H9 (cell line): ENCODE results near the gene MCM8. TPM values are rescaled to one million over a fixed set of nuclear protein-coding genes. Genes with fewer than 3 reads are reported as not detected.

ENCODE experiments used
- DNase-seq: peaks from one replicate; pipeline ENCODE4 v3.0.0-alpha.2; 2017
- H2AFZ ChIP-seq: one replicate; pipeline ENCODE4 v1.6.1; 2013; ENCODE audit warnings: mild to moderate bottlenecking, low read length, control low read depth, moderate library complexity
- H2AK5ac ChIP-seq: 2 replicates; pipeline ENCODE4 v1.6.1; 2013; ENCODE audit warnings: low read length, control low read depth, mixed read lengths; ENCODE audit not compliant: insufficient read length
- H2BK120ac ChIP-seq: one replicate; pipeline ENCODE4 v1.6.1; 2013; ENCODE audit warnings: low read depth, mild to moderate bottlenecking, low read length, control low read depth, inconsistent platforms; ENCODE audit not compliant: poor library complexity, severe bottlenecking
- H2BK12ac ChIP-seq: 2 replicates; pipeline ENCODE4 v1.6.1; 2013; ENCODE audit warnings: low read length, control low read depth, mixed read lengths, low read depth; ENCODE audit not compliant: insufficient read length
- H2BK15ac ChIP-seq: 2 replicates; pipeline ENCODE4 v1.6.1; 2013; ENCODE audit warnings: low read depth, low read length, control low read depth
- H2BK20ac ChIP-seq: one replicate; pipeline ENCODE4 v1.6.1; 2013; ENCODE audit warnings: low read depth, mild to moderate bottlenecking, low read length, control low read depth, inconsistent platforms; ENCODE audit not compliant: poor library complexity, severe bottlenecking
- H2BK5ac ChIP-seq: 2 replicates; pipeline ENCODE4 v1.6.1; 2013; ENCODE audit warnings: low read length, control low read depth, mixed read lengths; ENCODE audit not compliant: insufficient read length
- H3K14ac ChIP-seq: 2 replicates; pipeline ENCODE4 v1.6.1; 2013; ENCODE audit warnings: low read length, control low read depth; ENCODE audit not compliant: insufficient read depth
- H3K18ac ChIP-seq: 2 replicates; pipeline ENCODE4 v1.6.1; 2013; ENCODE audit warnings: low read depth, mild to moderate bottlenecking, mixed read lengths, low read length, control low read depth; ENCODE audit not compliant: insufficient read length
- H3K23ac ChIP-seq: 2 replicates; pipeline ENCODE4 v1.6.1; 2013; ENCODE audit warnings: low read length, control low read depth, mixed read lengths, low read depth; ENCODE audit not compliant: insufficient read length
- H3K23me2 ChIP-seq: 2 replicates; pipeline ENCODE4 v1.6.1; 2013; ENCODE audit warnings: low read depth, mild to moderate bottlenecking, mixed read lengths, low read length, control low read depth; ENCODE audit not compliant: insufficient read length, poor library complexity, severe bottlenecking
- H3K27ac ChIP-seq: 2 replicates; pipeline ENCODE4 v1.5.1; 2013; ENCODE audit warnings: low read length, control low read depth, mixed read lengths, low read depth; ENCODE audit not compliant: insufficient read length
- H3K27me3 ChIP-seq: 2 replicates; pipeline ENCODE4 v1.6.1; 2013; ENCODE audit warnings: low read length, control low read depth, inconsistent platforms; ENCODE audit not compliant: insufficient read depth
- H3K4ac ChIP-seq: 2 replicates; pipeline ENCODE4 v1.6.1; 2013; ENCODE audit warnings: low read depth, mild to moderate bottlenecking, control low read depth, inconsistent platforms, low read length, moderate library complexity
- H3K4me1 ChIP-seq: 2 replicates; pipeline ENCODE4 v1.6.1; 2013; ENCODE audit warnings: low read length, control low read depth, inconsistent platforms; ENCODE audit not compliant: insufficient read depth
- H3K4me2 ChIP-seq: 2 replicates; pipeline ENCODE4 v1.6.1; 2013; ENCODE audit warnings: low read length, control low read depth, mixed read lengths; ENCODE audit not compliant: insufficient read length, insufficient read depth
- H3K56ac ChIP-seq: 2 replicates; pipeline ENCODE4 v1.6.1; 2013; ENCODE audit warnings: low read depth, mild to moderate bottlenecking, mixed read lengths, low read length, control low read depth; ENCODE audit not compliant: insufficient read length
- H3K79me1 ChIP-seq: 2 replicates; pipeline ENCODE4 v1.6.1; 2013; ENCODE audit warnings: low read depth, mild to moderate bottlenecking, moderate library complexity, low read length, control low read depth, inconsistent platforms; ENCODE audit not compliant: insufficient read depth, poor library complexity, severe bottlenecking
- H3K79me2 ChIP-seq: 2 replicates; pipeline ENCODE4 v1.6.1; 2013; ENCODE audit warnings: low read length, control low read depth, inconsistent platforms; ENCODE audit not compliant: insufficient read depth
- H3K9ac ChIP-seq: 2 replicates; pipeline ENCODE4 v1.6.1; 2013; ENCODE audit warnings: low read length, control low read depth, mixed read lengths; ENCODE audit not compliant: insufficient read length; ENCODE audit errors: extremely low read depth
- H3K9me3 ChIP-seq: one replicate; pipeline ENCODE4 v1.6.1; 2013; ENCODE audit warnings: low read depth, low read length, inconsistent platforms; ENCODE audit not compliant: control insufficient read depth
- H3T11ph ChIP-seq: one replicate; pipeline ENCODE4 v1.6.1; 2013; ENCODE audit warnings: mild to moderate bottlenecking, low read length, control low read depth, inconsistent platforms
- H4K20me1 ChIP-seq: one replicate; pipeline ENCODE4 v1.6.1; 2013; ENCODE audit not compliant: control insufficient read depth, insufficient read length, insufficient read depth
- H4K5ac ChIP-seq: 2 replicates; pipeline ENCODE4 v1.6.1; 2013; ENCODE audit warnings: low read depth, mild to moderate bottlenecking, mixed read lengths, low read length, control low read depth; ENCODE audit not compliant: insufficient read length
- H4K8ac ChIP-seq: replicated peaks from 2 replicates; pipeline ENCODE4 v1.6.1; 2013; ENCODE audit warnings: low read length, control low read depth, mixed read lengths, low read depth; ENCODE audit not compliant: insufficient read length
- H4K91ac ChIP-seq: 2 replicates; pipeline ENCODE4 v1.6.1; 2013; ENCODE audit warnings: low read depth, mild to moderate bottlenecking, moderate library complexity, mixed read lengths, low read length, control low read depth; ENCODE audit not compliant: insufficient read length
- H3K27ac Mint-ChIP-seq, 3 experiments: 2 replicates in 2 of 3; 3 replicates in 1 of 3; pipeline ENCODE4 v1.8.0; 2020 to 2021; ENCODE audit warnings: mixed read lengths in 3 of 3, mild to moderate bottlenecking in 1 of 3, moderate library complexity in 1 of 3
- H3K27me3 Mint-ChIP-seq: 2 replicates; pipeline ENCODE4 v1.8.0; 2021; ENCODE audit warnings: low read depth, mild to moderate bottlenecking, moderate library complexity, mixed read lengths
- H3K36me3 Mint-ChIP-seq, 3 experiments: 2 replicates in 2 of 3; 3 replicates in 1 of 3; pipeline ENCODE4 v1.8.0; 2020 to 2021; ENCODE audit warnings: low read depth in 3 of 3, mixed read lengths in 3 of 3; ENCODE audit not compliant: insufficient read depth in 1 of 3
- H3K4me1 Mint-ChIP-seq, 2 experiments: 2 replicates each; pipeline ENCODE4 v1.8.0; 2020; ENCODE audit warnings: mixed read lengths in 2 of 2
- H3K4me3 Mint-ChIP-seq, 2 experiments: 2 replicates in 1 of 2; 3 replicates in 1 of 2; pipeline ENCODE4 v1.8.0; 2020 to 2021; ENCODE audit warnings: mild to moderate bottlenecking in 2 of 2, mixed read lengths in 2 of 2, moderate library complexity in 1 of 2
- H3K9me3 Mint-ChIP-seq, 2 experiments: 2 replicates in 1 of 2; 3 replicates in 1 of 2; pipeline ENCODE4 v1.8.0; 2020; ENCODE audit warnings: mild to moderate bottlenecking in 2 of 2, mixed read lengths in 2 of 2, moderate library complexity in 1 of 2
- total RNA-seq: library from RNA; stranded (reverse); gene quantifications from 2 replicates; pipeline ENCODE4 v1.2.1, GENCODE V29; 2021
- TF ChIP-seq, protein P1 (sequence below): fragments of 200-600 bp; sonication (generic); conservative IDR thresholded peaks from 3 replicates; pipeline ENCODE4 v1.8.0; 2021; ENCODE audit warnings: antibody characterized with exemption, mild to moderate bottlenecking

MCM8 gene
- total RNA-seq, 1 experiment from 2014 or later, result 32.2 TPM

- Histone ChIP-seq H2AK5ac (no peak overlapping the region), H2AFZ (no peak overlapping the region), H3K14ac (no peak overlapping the region), H3K27me3 (peaks cover 18% of the 10 kb centered on the region; the same call in 1 of the 2 replicates), H2BK15ac (no peak overlapping the region), H3K27ac (no peak overlapping the region), H3K79me1 (no peaks in the 10 kb centered on the region), H3K56ac (no peak overlapping the region), H3T11ph (no peak overlapping the region), H3K4me1 (no peaks in the 10 kb centered on the region), H4K20me1 (no peaks in the 10 kb centered on the region), H2BK20ac (no peak overlapping the region), H3K9me3 (no peaks in the 10 kb centered on the region), H3K9ac (no peak overlapping the region), H3K23ac (no peak overlapping the region), H3K4ac (no peak overlapping the region), H4K5ac (no peak overlapping the region), H2BK120ac (no peak overlapping the region), H2BK12ac (no peak overlapping the region), H3K4me2 (no peak overlapping the region), H4K91ac (no peak overlapping the region), H3K18ac (no peak overlapping the region), H3K23me2 (no peaks in the 10 kb centered on the region), H4K8ac (no peak overlapping the region), H3K79me2 (no peaks in the 10 kb centered on the region), H2BK5ac (no peak overlapping the region)
- TF ChIP-seq, protein P1, sequence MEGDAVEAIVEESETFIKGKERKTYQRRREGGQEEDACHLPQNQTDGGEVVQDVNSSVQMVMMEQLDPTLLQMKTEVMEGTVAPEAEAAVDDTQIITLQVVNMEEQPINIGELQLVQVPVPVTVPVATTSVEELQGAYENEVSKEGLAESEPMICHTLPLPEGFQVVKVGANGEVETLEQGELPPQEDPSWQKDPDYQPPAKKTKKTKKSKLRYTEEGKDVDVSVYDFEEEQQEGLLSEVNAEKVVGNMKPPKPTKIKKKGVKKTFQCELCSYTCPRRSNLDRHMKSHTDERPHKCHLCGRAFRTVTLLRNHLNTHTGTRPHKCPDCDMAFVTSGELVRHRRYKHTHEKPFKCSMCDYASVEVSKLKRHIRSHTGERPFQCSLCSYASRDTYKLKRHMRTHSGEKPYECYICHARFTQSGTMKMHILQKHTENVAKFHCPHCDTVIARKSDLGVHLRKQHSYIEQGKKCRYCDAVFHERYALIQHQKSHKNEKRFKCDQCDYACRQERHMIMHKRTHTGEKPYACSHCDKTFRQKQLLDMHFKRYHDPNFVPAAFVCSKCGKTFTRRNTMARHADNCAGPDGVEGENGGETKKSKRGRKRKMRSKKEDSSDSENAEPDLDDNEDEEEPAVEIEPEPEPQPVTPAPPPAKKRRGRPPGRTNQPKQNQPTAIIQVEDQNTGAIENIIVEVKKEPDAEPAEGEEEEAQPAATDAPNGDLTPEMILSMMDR, result no peak
- DNase-seq, result no peak
- H3K4me3 Mint-ChIP-seq, result no peak overlapping the region
- H3K9me3 Mint-ChIP-seq, result no peaks in the 10 kb centered on the region
- H3K36me3 Mint-ChIP-seq, result peaks cover 33 to 77% (median 60%) of the 10 kb centered on the region in 3 experiments
- H3K4me1 Mint-ChIP-seq, result peaks cover 19 to 22% of the 10 kb centered on the region in 2 experiments
- peaks cover 72% of the 10 kb centered on the region for H3K27me3 Mint-ChIP-seq
- H3K27ac Mint-ChIP-seq, result peak overlapping the region in 1 of 3 experiments; percentile 18; a peak in 1 of 7 replicates
Measured at GRCh38 chr20:5971203-5971602, 20.8 kb downstream of the MCM8 start.
